MV-4-11 (cell line): ENCODE measurements around the gene JAKMIP1.

Experiments used
- DNase-seq: peaks from one replicate; lab custom pipeline; 2025; lab: John Stamatoyannopoulos, UW

The JAKMIP1 gene

GRCh38 chr4:6200011-6200921, at the start of gene JAKMIP1:
JAKMIP1 (minus strand) TSS chr4:6200549; CDS start chr4:6112850, 87,699 bp downstream.
- no peak for DNase-seq

GRCh38 chr4:6248394-6248793, 48.0 kb upstream of the JAKMIP1 start:
- no peak for DNase-seq

DNA sequence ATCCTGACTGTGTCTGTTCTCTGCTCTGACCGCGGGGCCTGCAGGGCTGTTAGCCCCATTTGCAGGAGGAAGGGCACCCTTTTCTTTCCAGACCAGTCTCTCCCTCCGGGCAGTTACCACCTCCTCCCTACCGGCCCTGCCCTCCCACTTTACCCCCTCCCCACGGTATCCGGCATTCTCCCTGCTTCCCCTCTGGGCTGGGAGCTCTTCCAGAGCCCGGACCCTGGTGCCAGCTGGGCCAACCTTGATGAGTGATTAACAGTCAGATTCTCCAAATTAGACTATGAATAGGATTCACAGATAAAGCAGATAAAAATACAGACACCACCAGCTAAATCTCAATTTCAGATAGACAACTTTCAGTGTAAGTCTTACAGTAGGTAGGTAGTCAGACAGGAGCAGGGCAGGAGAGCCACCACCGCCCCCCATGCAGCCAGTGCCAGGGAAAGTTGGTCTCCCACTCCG, 45.9 kb upstream of the JAKMIP1 start:
- no peak for DNase-seq

DNA sequence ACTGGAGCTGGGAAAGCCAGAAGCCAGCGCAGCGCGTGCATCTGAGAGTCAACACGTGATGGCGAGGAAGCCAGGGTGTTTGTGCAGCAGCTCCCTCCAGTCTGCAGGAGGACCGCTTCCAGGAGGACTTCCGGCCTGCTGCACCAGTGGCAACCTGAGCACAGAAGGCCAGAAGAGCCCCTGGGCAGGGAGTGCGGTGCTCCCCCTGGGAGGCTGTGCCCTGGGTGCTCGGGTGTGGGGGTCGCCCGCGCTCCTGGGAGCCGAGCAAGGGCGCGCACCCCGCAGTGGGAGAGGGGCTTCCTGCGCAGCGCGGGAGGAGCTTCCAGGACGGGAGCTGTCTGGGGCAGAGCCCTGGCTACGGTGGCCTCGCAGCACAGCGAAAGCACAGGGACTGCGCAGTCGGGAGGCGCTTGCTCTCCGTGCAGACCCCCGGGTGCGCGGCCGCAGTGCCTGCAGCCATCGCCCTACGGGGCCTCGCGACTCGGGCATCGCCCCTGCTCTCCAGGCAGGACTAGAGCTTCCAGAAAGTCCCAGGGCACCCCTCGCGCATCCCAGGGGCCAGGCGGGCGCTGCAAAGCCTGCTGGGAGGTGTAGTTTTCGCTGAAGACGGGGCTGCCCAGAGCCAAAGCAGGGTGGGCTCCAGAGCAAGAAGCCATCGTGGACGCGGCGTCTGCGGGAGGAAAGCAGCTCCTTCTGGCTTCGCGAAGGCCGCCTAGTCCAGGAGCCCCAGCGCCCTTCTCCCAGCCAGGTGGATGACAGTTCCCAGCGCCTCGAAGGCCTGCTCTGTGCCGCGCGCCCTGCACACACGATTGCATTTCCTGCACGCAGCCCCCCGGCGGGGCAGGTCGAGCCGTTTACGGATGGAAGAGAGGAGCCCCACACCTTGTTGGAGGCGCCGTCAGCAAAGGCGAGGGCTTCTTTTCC, 45.2 kb upstream of the JAKMIP1 start:
- DNase-seq: no peak

DNA sequence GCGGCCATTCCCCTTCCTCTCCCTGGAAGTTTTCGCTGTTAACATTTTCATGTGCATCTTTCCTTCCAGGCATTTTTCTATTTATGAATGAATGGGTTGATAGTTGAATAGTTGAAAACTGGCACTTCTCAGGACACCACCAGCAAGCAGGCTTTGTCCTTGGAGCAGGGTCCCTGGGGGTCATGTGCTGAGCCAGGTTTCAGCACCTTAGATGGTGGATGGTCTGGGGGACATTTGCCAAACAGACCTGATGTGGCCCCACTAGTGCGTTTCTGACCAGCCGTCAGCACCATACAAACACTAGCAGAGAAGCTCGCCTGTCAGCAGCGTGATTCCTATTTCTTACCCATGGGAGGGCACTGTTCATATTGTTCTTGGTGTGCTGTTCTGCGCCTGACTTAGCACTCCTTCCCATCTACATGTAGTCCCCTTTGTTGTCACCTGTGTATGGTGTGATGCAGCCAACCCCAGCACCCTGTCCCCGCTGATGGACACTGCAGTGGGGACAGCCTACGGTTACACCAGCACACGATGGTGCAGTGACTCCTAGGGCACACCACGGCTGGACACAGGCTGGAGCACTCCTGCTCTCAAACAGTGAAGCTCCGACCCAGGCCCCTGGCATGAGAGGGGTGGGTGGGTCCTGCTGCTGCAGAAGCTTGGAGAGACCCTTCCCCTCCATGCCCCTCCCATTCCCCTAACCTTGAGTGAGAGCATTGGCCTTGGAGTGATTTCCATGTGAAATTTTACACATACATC, 42.1 kb upstream of the JAKMIP1 start:
- no peak for DNase-seq

DNA sequence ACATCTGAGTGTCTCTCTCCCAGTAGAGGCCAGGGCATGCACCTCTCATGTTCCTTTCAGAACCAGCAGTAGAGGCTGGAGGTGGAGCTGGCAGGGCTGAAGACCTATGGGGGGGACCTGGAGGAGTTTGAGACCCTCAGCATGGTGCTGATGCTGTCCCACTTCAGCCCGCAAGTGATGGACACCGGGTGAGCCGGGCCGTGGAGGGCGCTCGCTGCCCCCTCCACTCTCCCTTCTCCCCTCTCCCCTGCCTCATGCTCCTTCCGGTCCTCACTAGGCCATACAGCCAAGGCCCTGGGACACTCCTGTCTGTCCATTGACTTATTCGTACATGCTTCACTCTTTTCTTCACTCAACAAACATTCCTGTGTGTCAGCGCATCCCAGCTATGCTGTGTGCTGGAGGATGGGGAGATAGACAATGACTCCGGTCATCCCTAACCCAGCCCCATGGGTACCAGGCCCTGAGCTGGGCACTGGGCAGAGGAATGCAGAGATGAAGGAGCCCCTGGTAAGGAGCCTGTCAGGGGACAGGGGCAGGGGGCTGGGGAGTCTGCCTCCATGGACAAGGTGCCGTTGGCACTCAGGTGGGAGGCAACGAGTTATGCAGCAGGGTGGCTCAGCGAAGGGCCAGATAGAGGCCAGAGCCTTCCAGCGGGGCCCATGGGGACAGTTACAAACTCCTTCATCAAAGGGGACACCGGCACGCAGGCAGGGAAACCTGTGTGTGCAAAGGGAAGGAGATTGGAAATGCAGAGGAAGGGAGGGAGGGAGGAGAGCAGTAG, 40.9 kb upstream of the JAKMIP1 start:
- no peak for DNase-seq

DNA sequence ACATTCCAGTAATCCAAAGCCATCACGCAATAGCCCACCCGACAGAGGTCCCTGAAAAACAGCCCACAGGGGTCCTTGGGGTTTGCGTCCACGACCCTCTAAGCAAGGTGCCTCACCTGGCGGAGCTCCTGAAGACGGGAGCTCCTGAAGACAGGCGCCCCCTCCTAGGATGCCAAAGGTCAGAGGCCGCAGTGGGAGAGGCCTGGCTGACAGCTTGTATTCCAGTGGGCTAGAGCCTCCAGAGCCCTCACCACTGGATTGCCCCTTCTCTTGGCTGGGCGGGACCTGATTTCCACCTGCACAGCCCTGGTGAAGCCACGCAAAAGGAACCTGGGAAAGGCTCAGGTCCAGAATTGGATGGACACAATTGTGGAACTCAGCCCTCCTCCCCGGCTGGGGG, 39.6 kb upstream of the JAKMIP1 start:
- DNase-seq: no peak

DNA sequence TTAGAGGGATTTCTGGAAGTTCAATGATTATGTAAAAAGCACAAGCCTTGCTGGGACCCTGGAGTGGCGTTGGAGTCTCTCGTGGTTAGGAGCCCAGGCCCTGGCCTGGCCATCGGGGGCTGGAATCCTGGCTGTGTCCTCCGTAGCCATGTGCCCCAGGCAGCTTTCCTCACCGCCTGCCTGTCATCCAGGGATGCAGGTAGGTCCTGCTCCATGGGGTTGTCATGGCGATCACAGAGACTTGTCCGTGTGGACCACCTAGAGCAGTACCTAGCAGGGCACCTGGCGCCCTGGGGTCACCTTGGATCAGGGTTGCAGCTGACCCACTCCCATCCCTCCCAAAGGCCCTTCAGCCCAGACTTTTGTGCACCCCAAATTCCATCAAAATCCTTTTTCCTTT, 39.1 kb upstream of the JAKMIP1 start:
- DNase-seq: no peak

DNA sequence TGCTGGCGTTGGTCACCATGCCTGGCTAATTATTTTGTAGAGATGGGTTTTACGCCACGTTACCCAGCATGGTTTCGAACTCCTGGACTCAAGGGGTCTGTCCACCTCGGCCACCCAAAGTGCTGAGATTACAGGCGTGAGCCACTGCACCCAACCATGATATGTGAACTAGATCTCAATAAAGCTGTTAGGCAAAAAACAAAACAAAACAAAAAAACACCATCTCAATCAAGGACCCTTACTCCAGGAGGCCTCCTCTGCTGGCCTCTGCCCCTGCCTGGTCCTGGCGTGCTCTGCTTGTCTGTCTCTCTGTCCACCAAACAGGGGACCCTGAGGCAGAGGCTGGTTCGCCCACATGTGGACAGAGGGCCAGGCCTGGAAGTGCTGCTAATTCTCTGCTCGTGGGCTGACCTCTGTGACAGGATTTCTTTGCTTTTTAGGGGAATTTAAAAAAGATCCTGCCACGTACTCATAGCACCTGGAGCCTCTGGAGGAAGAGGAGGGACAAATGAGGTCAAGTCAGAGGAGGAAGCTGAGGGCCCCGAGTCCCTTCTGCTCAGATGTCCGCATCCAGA, 36.6 kb upstream of the JAKMIP1 start:
- DNase-seq: no peak

DNA sequence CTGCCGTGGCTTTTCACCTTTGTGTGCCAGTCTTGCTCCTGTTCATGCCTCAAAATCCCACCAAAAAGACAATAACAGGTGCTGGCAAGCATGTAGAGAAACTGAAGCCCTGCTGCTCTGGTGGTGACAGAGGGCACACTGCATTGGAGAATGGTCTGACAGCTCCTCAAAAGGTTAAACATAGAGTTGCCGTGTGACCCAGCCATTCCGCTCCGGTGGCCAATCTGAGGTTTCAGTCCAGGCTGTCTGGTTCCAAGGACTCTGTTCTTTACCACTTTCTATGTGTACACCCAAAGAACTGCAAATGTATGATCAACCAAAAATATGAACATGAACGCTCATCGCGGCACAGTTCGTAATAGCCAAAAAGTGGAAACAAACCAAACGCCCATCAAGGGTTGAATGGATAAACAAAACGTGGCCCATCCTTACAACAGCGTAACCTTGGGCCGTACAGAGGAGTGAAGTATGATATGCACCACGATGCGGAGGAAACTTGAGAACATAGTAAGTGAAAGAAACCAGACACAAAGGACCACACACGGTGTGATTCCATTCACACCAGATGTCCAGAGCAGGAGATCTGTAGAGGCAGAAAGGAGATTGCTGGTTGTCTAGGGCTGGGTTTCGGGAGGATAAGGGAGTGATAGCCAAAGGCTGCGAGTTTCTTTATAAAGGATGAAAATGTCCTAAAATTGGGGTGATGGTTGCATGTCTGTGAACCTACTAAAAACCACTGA, 35.7 kb upstream of the JAKMIP1 start:
- DNase-seq: no peak

- no peak for DNase-seq
Measured at GRCh38 chr4:6235012-6235411, 34.7 kb upstream of the JAKMIP1 start.

- no peak for DNase-seq
Measured at GRCh38 chr4:6233929-6234328, 33.6 kb upstream of the JAKMIP1 start.

DNA sequence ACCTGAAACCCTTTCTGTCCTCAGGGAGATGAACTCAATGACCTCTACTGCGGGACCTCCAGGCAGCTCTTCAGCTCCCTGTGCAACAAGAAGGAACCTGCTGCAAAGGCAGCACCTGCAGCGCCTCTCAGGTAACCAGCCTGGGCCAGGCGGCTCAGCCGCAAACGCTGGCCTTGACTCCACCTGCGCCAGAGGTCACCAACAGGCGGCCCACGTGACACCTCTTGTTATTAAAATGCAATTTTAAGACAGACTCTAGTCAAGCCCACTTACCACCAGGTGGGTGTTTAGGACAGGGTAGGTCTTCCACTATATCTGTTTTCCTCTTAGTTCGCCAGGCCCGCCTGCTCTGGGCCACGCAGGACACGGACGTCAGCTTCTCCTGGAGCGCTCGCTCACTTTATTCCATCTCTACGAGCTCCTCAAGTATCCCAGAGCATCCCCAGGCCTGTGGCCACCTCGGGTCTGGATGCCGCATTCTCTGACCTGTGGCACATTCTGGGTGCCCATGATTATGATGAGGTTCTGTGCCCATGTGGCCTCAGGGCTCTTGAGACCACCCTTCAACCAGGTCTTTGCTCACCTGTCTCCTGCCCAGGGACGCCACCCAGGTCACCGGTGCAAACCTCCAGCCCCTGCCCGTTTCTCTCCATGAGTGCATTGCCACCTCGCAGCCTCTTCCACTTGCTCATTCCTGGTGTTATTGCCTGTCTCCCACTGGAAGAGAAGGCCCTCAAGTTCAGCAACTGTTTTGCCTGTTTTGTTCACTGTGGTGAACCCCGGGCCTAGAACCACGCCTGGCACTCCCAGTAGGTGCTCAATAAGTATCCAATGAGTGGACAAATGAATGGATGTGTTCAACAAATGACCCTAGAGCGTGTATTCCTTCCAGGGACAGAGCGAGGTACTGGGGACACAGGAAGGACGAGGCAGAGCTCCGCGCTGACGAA, 32.8 kb upstream of the JAKMIP1 start:
- DNase-seq: no peak

DNA sequence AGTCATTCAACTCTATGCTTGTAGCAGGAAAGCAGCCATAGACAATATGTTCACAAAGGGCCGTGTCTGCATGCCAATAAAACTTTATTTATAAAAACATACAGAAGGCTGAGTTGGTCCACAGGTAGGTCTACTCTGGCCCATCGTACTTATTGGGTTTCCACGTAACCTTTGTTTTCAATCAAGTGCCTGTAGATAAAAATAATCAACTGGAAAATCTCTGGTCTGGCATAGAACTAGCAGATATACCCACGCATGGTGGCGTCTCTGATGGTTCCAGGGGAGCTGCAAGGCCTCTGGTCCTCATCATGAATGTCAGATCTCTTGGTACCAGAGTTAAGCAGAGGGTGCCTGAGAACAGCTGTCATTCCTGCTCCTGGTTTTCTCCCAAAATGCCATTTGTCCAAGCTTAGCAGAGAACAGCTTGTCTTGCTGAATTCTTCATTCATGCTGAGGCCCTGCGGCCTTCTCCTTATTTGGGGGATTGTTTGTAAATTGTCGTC, 31.4 kb upstream of the JAKMIP1 start:
- no peak for DNase-seq

GRCh38 chr4:6230827-6231662, 30.7 kb upstream of the JAKMIP1 start:
- no peak for DNase-seq

GRCh38 chr4:6230502-6230785, 30.1 kb upstream of the JAKMIP1 start:
- no peak for DNase-seq

DNA sequence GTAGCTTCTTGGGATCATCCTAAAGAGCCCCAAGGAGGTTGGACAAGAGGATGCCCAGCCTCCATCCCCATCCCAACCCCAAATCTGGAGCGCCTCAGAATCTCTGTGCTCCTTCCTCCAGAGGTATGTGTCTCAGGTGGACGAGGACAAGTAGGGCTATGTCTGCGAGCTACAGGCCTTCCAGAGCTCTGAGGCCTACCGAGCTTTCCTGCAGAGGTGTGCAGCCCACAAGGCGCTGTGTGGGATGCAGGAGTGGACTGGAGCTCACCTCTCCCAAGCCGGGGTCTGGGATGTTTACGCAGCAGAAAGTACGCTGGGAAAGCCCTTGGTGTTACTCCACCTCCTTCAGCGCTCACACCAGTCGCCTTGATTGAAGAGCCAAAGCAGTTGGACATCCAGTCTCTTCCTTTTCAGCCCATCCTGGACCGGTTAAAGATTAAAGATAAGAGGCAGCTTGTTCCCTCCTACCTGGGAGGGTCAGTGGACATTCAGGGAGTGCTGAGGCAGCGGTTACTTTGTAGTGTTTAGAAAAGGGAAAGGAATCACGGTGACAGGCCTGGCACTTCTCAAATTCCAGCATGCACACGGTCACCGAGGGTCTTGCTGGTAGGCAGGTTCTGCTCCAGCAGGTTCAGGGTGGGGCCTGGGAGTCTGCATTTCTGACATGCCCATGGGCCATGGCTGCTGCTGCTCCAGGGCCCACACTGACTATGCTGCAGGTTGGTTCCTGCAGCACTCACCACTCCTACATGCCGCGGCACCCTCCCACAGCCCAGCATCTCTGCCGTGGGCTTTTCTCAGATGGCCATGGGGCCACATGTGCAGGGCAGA, 29.5 kb upstream of the JAKMIP1 start:
- DNase-seq: no peak
